ENCODE data around the gene ADCY9.

DNA sequence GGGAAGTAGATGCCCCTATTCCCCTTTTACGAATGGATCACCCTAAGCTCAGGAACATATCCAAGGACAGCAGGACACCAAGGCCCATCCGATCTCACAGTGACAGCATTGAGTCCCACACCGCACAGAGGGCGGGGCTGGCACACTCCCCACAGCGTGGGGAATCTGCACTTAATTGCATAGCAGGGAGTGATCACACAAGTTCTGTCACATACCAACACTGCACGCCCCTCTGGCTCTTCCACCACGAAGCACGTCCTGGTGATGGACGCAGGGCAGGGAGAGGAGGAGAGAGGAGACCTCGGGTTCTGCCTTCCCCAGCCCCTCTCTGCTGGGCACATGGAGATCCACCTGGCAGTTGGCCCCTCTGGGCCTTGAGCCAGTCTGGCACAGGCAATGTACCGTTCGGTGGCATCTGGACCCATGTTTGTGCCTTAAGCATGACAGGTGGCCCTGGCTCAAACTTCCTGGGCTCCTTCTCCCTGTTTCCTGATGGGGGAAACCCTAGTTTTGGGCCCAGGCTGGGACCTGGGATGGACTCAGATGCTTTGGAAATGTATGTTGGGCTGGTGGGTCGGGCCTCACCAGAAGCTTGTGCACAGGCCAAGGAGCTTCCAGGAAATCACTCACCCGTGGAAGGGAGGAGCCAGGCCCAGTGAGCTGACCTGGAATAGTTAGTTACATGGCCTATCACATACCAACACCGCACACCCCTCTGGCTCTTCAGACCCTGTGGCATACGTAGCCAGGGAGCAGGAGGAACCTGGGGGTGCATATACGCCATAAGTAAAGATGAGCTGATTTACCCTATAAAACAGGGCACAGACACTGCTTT, 200.6 kb downstream of the ADCY9 start:
- TF ChIP-seq, protein P1, sequence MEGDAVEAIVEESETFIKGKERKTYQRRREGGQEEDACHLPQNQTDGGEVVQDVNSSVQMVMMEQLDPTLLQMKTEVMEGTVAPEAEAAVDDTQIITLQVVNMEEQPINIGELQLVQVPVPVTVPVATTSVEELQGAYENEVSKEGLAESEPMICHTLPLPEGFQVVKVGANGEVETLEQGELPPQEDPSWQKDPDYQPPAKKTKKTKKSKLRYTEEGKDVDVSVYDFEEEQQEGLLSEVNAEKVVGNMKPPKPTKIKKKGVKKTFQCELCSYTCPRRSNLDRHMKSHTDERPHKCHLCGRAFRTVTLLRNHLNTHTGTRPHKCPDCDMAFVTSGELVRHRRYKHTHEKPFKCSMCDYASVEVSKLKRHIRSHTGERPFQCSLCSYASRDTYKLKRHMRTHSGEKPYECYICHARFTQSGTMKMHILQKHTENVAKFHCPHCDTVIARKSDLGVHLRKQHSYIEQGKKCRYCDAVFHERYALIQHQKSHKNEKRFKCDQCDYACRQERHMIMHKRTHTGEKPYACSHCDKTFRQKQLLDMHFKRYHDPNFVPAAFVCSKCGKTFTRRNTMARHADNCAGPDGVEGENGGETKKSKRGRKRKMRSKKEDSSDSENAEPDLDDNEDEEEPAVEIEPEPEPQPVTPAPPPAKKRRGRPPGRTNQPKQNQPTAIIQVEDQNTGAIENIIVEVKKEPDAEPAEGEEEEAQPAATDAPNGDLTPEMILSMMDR (IDR thresholded peaks at IDR 0.05; ENCODE audit: low read depth, low read length, poor library complexity, severe bottlenecking): no peak
- no peak for TF ChIP-seq EZH2phosphoT487 (IDR thresholded peaks at IDR 0.05; ENCODE audit: borderline replicate concordance, low read length)

Measured in DOHH2 (cell line).